Measurements from ENCODE around the gene MTF1. TPM values are rescaled to one million over a fixed set of nuclear protein-coding genes. Genes with fewer than 3 reads are reported as not detected.

Gene MTF1
- polyA plus RNA-seq, 4 donors, result 7.2 to 11.3 (median 10.0) TPM

Other genes with a start within 250 kb of the MTF1 start
- 1 to 10 TPM; 4.0 to 7.6 (median 5.9) TPM for gene RSPO1, start 224.7 kb downstream of the MTF1 start, polyA plus RNA-seq (ENCODE audit: insufficient read length in 4 of 4)
- gene CDCA8, start 167.1 kb downstream of the MTF1 start, polyA plus RNA-seq (ENCODE audit: insufficient read length in 4 of 4), result 10 to 100 TPM; 15.9 to 17.6 (median 16.9) TPM
- under 1 TPM; 0.09 to 0.24 (median 0.16) TPM for gene EPHA10, start 94.5 kb downstream of the MTF1 start, polyA plus RNA-seq (ENCODE audit: insufficient read length in 4 of 4)
- 1 to 10 TPM; 3.5 to 4.9 (median 4.4) TPM for gene MANEAL, start 65.7 kb downstream of the MTF1 start, polyA plus RNA-seq (ENCODE audit: insufficient read length in 4 of 4)
- gene C1orf122, start 51.8 kb downstream of the MTF1 start, polyA plus RNA-seq (ENCODE audit: insufficient read length in 4 of 4), result 10 to 100 TPM; 23.6 to 42.2 (median 27.3) TPM
- 10 to 100 TPM; 12.9 to 14.4 (median 13.9) TPM for gene YRDC, start 51.4 kb downstream of the MTF1 start, polyA plus RNA-seq (ENCODE audit: insufficient read length in 4 of 4)
- gene INPP5B, start 87.5 kb upstream of the MTF1 start, polyA plus RNA-seq (ENCODE audit: insufficient read length in 4 of 4), result 10 to 100 TPM; 16.3 to 21.7 (median 19.1) TPM
- gene SF3A3, start 130.4 kb upstream of the MTF1 start, polyA plus RNA-seq (ENCODE audit: insufficient read length in 4 of 4), result 100 to 1,000 TPM in 3 of 4 donors, 10 to 100 TPM in 1; 98.6 to 111 (median 108) TPM
- 10 to 100 TPM; 18.1 to 23.0 (median 21.1) TPM for gene FHL3, start 145.9 kb upstream of the MTF1 start, polyA plus RNA-seq (ENCODE audit: insufficient read length in 4 of 4)
- 10 to 100 TPM; 39.7 to 51.1 (median 44.7) TPM for gene UTP11, start 153.1 kb upstream of the MTF1 start, polyA plus RNA-seq (ENCODE audit: insufficient read length in 4 of 4)
- 1 to 10 TPM in 2 of 4 donors, under 1 TPM in 2; 0.53 to 1.2 (median 1.0) TPM for gene POU3F1, start 187.2 kb upstream of the MTF1 start, polyA plus RNA-seq (ENCODE audit: insufficient read length in 4 of 4)

Data from right renal pelvis (tissue), 4 donors.